Kidney epithelial cell (primary cell): ENCODE results near the gene FLYWCH1. TPM values are rescaled to one million over a fixed set of nuclear protein-coding genes. Genes with fewer than 3 reads are reported as not detected.

Experiments used
- DNase-seq: peaks from one replicate; pipeline ENCODE4 v3.0.0-alpha.2; 2010; ENCODE audit warnings: low read depth
- H3K27me3 ChIP-seq: 2 replicates; pipeline ENCODE4 v1.6.0; 2011; ENCODE audit warnings: low read length; ENCODE audit not compliant: control insufficient read depth, insufficient read depth
- H3K36me3 ChIP-seq: 2 replicates; pipeline ENCODE4 v1.5.1; 2011; ENCODE audit warnings: low read length; ENCODE audit not compliant: control insufficient read depth, insufficient read depth
- H3K4me3 ChIP-seq: 2 replicates; pipeline ENCODE4 v1.5.1; 2011; ENCODE audit warnings: low read depth, mild to moderate bottlenecking, control low read depth, low read length
- total RNA-seq: library from RNA; depleted of rRNA; stranded (reverse); fragments of >200 nt; gene quantifications from 2 replicates; pipeline ENCODE4 v1.2.3, GENCODE V29; 2015
- TF ChIP-seq, protein P1 (sequence below): IDR thresholded peaks from 2 replicates; pipeline ENCODE4 v1.5.1; 2011; ENCODE audit warnings: mild to moderate bottlenecking, moderate library complexity, low read length, control low read depth, inconsistent platforms; ENCODE audit not compliant: insufficient read depth, poor library complexity, severe bottlenecking

Gene FLYWCH1
- total RNA-seq, 1 donor from 2014 or later = 66.1 TPM

DNA sequence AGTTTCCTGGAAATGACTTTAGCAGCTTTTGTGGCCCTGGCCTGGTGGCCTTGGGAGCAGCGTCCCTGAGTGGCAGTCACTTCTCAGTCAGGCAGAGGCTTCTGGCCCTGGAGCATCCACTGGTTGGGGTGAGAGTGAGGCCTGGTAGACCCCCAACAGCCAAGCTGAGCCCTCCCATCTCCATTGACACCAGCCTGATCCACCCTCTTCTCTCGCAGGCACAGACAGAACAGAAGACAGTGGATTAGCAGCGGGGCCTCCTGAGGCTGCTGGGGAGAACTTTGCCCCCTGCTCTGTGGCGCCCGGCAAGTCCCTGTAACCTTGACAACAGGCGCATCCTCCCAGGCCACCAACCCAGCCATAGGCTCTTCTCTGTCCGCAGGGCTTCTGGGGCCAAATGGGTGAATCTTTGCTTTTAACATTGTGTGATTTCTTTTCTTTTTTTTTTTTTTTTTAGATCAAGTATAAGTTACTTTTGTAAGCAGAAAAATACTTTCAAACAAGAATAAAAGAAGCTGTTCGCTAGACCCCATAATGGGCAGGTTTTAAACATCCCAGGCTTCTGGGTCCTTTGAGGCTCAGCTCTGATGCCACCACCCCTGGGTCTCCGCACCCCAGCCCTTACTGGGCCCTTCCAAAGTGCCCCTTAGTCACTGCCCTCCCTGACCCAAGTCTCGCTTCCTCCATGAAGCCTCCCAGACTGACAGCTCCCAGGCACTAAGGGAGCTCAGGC is 12.7 kb upstream of the FLYWCH1 start:
- Histone ChIP-seq H3K36me3 (peaks cover 3% of the 10 kb centered on the region), H3K4me3 (no peak overlapping the region), H3K27me3 (no peaks in the 10 kb centered on the region)
- no peak for DNase-seq
- TF ChIP-seq, protein P1, sequence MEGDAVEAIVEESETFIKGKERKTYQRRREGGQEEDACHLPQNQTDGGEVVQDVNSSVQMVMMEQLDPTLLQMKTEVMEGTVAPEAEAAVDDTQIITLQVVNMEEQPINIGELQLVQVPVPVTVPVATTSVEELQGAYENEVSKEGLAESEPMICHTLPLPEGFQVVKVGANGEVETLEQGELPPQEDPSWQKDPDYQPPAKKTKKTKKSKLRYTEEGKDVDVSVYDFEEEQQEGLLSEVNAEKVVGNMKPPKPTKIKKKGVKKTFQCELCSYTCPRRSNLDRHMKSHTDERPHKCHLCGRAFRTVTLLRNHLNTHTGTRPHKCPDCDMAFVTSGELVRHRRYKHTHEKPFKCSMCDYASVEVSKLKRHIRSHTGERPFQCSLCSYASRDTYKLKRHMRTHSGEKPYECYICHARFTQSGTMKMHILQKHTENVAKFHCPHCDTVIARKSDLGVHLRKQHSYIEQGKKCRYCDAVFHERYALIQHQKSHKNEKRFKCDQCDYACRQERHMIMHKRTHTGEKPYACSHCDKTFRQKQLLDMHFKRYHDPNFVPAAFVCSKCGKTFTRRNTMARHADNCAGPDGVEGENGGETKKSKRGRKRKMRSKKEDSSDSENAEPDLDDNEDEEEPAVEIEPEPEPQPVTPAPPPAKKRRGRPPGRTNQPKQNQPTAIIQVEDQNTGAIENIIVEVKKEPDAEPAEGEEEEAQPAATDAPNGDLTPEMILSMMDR = no peak

DNA sequence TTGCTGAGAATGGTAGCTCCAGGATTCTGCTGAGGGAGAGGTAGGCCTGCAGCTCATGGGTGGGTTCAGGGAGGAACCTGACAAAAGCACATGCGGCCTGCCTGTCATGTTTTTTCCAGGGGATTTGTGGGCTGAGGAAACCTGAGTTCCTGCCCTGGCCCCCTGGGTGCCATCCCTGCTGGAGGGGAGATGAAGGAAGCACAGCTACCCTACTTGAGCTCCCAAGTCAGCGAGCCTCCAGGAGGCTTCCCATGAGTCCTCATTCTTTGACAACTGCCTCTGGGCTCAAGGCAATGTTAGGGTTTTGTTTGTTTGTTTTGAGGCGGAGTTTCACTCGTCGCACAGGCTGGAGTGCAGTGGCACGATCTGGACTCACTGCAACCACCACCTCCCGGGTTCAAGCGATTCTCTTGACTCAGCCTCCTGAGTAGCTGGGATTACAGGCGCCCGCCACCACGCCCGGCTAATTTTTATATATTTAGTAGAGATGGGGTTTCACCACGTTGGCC is 12.1 kb upstream of the FLYWCH1 start:
- Histone ChIP-seq H3K36me3 (peaks cover 3% of the 10 kb centered on the region), H3K27me3 (no peaks in the 10 kb centered on the region), H3K4me3 (no peak overlapping the region)
- DNase-seq = no peak
- TF ChIP-seq, protein P1 = no peak

DNA sequence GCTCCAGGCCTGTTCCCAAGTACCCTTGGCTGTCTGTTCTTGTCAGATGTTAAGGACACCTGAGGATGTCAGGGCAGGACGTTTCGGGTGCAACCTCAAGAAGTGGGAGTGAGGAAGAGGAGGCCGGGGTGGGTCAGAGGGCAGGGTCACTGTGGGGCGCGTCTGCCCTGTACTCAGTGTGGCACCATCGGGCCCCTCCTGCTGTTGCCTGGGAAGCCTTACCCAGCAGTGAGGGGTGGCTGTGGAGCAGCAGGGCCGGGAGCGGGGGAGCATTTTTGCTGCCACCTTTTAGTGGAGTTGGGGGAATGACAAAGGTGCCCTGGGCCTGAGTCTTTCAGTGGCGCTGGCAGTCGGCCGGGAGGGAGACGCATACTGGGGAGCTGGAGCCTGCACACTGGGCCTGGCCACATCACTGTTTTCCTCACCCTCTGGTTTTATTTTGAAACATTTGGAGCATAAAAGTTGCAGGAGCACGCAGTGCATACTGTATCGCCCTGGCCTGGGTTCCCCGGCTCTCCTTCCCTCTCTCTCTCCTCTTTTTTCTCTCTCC is 11.1 kb upstream of the FLYWCH1 start:
- no peak for DNase-seq
- TF ChIP-seq, protein P1 = no peak

DNA sequence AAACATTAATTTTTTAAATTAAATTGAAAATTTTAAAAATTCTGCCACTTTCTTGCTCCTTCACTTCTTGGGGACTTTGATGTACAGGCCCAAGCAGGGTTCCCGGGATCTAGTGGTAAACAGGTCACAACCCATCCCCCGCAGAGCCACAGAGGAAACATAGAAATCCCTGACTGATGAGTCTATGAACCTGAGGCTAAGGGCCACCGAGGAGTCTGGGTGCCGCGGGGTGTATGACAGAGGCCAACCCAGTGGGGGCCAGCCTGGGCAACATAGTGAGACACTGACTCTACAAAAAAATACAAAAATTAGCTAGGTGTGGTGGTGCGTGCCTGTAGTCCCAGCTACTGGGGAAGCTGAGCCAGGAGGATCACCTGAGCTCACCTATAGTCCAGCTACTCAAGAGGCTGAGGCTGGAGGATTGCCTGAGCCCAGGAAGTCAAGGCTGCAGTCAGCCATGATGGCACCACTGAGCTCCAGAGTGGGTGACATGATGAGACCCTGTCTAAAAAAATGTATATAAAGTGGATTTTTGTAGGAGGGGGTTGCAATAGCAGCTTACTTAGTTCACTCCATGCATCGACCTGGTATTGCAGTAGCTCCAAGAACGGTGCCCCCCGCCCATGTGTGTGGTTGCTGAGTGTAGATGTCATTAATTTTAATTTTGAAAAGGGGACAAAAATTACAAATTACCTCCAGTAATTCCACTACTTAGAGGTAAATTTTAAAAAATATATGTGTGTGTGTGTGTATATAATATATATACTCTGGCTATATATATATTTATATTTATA is 9.2 kb upstream of the FLYWCH1 start:
- TF ChIP-seq, protein P1 = no peak
- H3K36me3 ChIP-seq = peaks cover 1% of the 10 kb centered on the region
- H3K27me3 ChIP-seq = no peaks in the 10 kb centered on the region
- no peak overlapping the region for H3K4me3 ChIP-seq
- DNase-seq = no peak

More for the DNA sequence above, 11.1 kb upstream of the FLYWCH1 start:
- H3K27me3 ChIP-seq = no peaks in the 10 kb centered on the region
- no peak overlapping the region for H3K4me3 ChIP-seq
- peaks cover 3% of the 10 kb centered on the region for H3K36me3 ChIP-seq

DNA sequence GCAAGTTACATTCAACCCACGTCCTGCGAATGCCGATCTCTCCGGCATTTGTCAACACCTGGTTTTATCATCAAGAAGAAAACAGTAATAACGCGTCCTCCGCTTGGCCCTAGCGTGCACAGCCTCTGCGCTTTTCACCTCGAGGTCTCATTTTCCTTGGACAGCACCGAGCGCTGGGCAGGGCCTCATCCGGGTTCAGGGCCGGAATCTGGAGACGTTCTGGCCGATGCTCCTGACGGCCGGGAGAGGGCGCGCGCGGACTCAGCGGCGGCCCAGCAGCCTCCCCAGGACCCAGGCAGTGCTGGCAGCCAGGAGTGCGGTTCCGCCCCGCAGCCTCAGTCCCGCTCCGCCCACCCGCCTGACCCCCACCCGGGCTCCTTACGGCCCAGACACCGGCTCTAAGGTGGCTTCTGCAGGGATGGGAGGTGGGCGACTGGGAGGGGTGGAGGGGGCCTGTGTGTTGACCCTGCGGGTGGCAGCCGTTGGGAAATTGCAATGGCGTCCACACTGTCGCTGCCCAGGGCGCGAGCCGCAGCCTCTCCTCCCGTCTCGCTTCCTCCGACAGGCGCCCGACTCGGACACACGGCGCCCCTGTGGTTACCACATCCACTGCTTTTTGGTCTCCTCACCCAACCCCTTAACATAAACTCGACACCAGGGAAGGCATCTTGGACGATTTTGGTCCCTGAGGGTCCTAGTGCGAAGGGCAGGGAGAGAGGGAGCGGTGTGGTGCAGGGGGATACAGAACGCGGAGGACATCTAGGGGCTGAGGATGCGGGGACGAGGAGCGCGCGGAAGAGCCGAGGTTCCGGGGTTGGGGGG is 7.4 kb upstream of the FLYWCH1 start:
- peaks cover 1% of the 10 kb centered on the region for H3K36me3 ChIP-seq
- no peak for DNase-seq
- TF ChIP-seq, protein P1 = peak; percentile 88
- H3K4me3 ChIP-seq = peak overlapping the region; percentile 92
- H3K27me3 ChIP-seq = no peaks in the 10 kb centered on the region
